Gastrocnemius medialis (tissue), 4 donors: ENCODE results near the gene DNASE1L1. TPM values are rescaled to one million over a fixed set of nuclear protein-coding genes. Genes with fewer than 3 reads are reported as not detected.

ENCODE experiments used
- ATAC-seq, 2 donors: fragments of 150-250 bp; one replicate each; pipeline ENCODE4 v1.9.1; 2016
- DNase-seq, 2 donors: peaks; one replicate each; pipeline ENCODE4 v3.0.0-alpha.2; 2019
- H3K27ac ChIP-seq, 4 donors: fragments of 200-600 bp; sonication (generic); 1 replicate in 1 of 4; 2 replicates in 3 of 4; pipeline ENCODE4 v1.5.1; 2016 to 2018; ENCODE audit warnings: mild to moderate bottlenecking in 2 of 4, moderate library complexity in 1 of 4
- H3K27me3 ChIP-seq, 3 donors: fragments of 200-600 bp; sonication (generic) in 2 of 3; 1 replicate in 1 of 3; 2 replicates in 2 of 3; pipeline versions ENCODE4 v1.5.1 to v1.6.0; 2016 to 2019; ENCODE audit warnings: mild to moderate bottlenecking in 1 of 3, moderate library complexity in 1 of 3
- H3K36me3 ChIP-seq, 2 donors: fragments of 200-600 bp; sonication (generic) in 1 of 2; one replicate each; pipeline ENCODE4 v1.5.1; 2017 to 2018
- H3K4me1 ChIP-seq, 2 donors: fragments of 200-600 bp; sonication (generic) in 1 of 2; one replicate each; pipeline ENCODE4 v1.5.1; 2016 to 2017; ENCODE audit warnings: mild to moderate bottlenecking in 2 of 2
- H3K4me3 ChIP-seq, 4 donors: fragments of 200-600 bp; sonication (generic) in 3 of 4; 1 replicate in 1 of 4; 2 replicates in 3 of 4; pipeline ENCODE4 v1.5.1; 2016 to 2019; ENCODE audit warnings: mild to moderate bottlenecking in 2 of 4
- H3K9me3 ChIP-seq, 3 donors: fragments of 200-600 bp; sonication (generic) in 2 of 3; 1 replicate in 1 of 3; 2 replicates in 2 of 3; pipeline ENCODE4 v1.5.1; 2016 to 2019
- CTCF ChIP-seq, 5 experiments: fragments of 450-650 bp in 3 of 5; fragments of 200-600 bp in 2 of 5; sonication (generic) in 2 of 5; IDR thresholded peaks in 4 of 5; conservative IDR thresholded peaks in 1 of 5; 1 replicate in 4 of 5; 2 replicates in 1 of 5; pipeline ENCODE4 v1.5.1; 2016 to 2019; ENCODE audit warnings: antibody characterized with exemption in 5 of 5, mild to moderate bottlenecking in 3 of 5, moderate library complexity in 3 of 5
- POLR2A ChIP-seq, 2 donors: fragments of 450-650 bp; IDR thresholded peaks; one replicate each; pipeline ENCODE4 v1.6.1; 2017; ENCODE audit warnings: antibody characterized with exemption in 2 of 2, mild to moderate bottlenecking in 2 of 2, moderate library complexity in 2 of 2
- in situ Hi-C, 4 donors: fragments of 200-750 bp; cut with MboI; loops; one replicate each; pipeline versions ENCODE4 v1.15.0 to v1.8.0; 2017; ENCODE audit warnings: low sequenced_read_pairs in 4 of 4
- intact Hi-C: fragments of 100-400 bp; cut with DNase I; formaldehyde crosslinking; loops from one replicate; pipeline ENCODE4 v1.15.1; 2023; ENCODE audit warnings: low total_unique reads
- total RNA-seq, 4 donors: library from RNA; depleted of rRNA; stranded (reverse); fragments of >200 nt; gene quantifications; one replicate each; pipeline versions ENCODE4 v1.1.0 to v1.2.3, GENCODE V29; 2016

The DNASE1L1 gene
- total RNA-seq, 4 donors from 2014 or later, result 88.4 to 148 (median 116) TPM

- Histone ChIP-seq H3K4me3 (no peak overlapping the region), H3K9me3 (no peaks in the 10 kb centered on the region), H3K27me3 (no peaks in the 10 kb centered on the region), H3K27ac (peak overlapping the region in 3 of 4 donors; percentile 35 to 81 (median 77)), H3K36me3 (no peaks in the 10 kb centered on the region), H3K4me1 (peaks cover 0 to 10% of the 10 kb centered on the region in 2 donors)
- in situ Hi-C loops, result no loop called here
- intact Hi-C loops, result no loop called here
- DNase-seq (no peak), ATAC-seq (no peak)
- TF ChIP-seq POLR2A (IDR thresholded peaks at IDR 0.05) (no peak), CTCF (IDR thresholded peaks at IDR 0.05 in 4 of 5, conservative IDR thresholded peaks at IDR 0.05 in 1 of 5) (no peak)
Measured at GRCh38 chrX:154365997-154366665, 42.9 kb downstream of the DNASE1L1 start.

GRCh38 chrX:154365052-154365600, 43.9 kb downstream of the DNASE1L1 start:
- in situ Hi-C loops, result no loop called here
- no peaks in the 10 kb centered on the region for H3K36me3 ChIP-seq
- intact Hi-C loops, result no loop called here
- H3K9me3 ChIP-seq, result no peaks in the 10 kb centered on the region
- peaks cover 0 to 10% of the 10 kb centered on the region in 2 donors for H3K4me1 ChIP-seq
- ATAC-seq, result no peak
- no peak overlapping the region for H3K4me3 ChIP-seq
- TF ChIP-seq CTCF (IDR thresholded peaks at IDR 0.05 in 4 of 5, conservative IDR thresholded peaks at IDR 0.05 in 1 of 5), result no peak
- TF ChIP-seq POLR2A (IDR thresholded peaks at IDR 0.05), result no peak
- DNase-seq, result no peak
- no peak overlapping the region for H3K27ac ChIP-seq
- H3K27me3 ChIP-seq, result no peaks in the 10 kb centered on the region

GRCh38 chrX:154363706-154364439, 45.2 kb downstream of the DNASE1L1 start:
- Histone ChIP-seq H3K4me3 (no peak overlapping the region), H3K27me3 (no peaks in the 10 kb centered on the region), H3K36me3 (no peaks in the 10 kb centered on the region), H3K9me3 (no peaks in the 10 kb centered on the region), H3K27ac (no peak overlapping the region), H3K4me1 (peaks cover 0 to 10% of the 10 kb centered on the region in 2 donors)
- no peak for DNase-seq
- TF ChIP-seq POLR2A (IDR thresholded peaks at IDR 0.05), result no peak
- TF ChIP-seq CTCF (IDR thresholded peaks at IDR 0.05 in 4 of 5, conservative IDR thresholded peaks at IDR 0.05 in 1 of 5), result no peak
- intact Hi-C loops, result no loop called here
- in situ Hi-C loops, result no loop called here
- ATAC-seq, result no peak

GRCh38 chrX:154362085-154362742, 46.8 kb downstream of the DNASE1L1 start:
- ATAC-seq, result no peak
- H3K4me1 ChIP-seq, result peaks cover 0 to 8% of the 10 kb centered on the region in 2 donors
- H3K36me3 ChIP-seq, result no peaks in the 10 kb centered on the region
- no peak for TF ChIP-seq POLR2A (IDR thresholded peaks at IDR 0.05)
- no peak for TF ChIP-seq CTCF (IDR thresholded peaks at IDR 0.05 in 4 of 5, conservative IDR thresholded peaks at IDR 0.05 in 1 of 5)
- H3K4me3 ChIP-seq, result no peak overlapping the region
- H3K27me3 ChIP-seq, result no peaks in the 10 kb centered on the region
- no peaks in the 10 kb centered on the region for H3K9me3 ChIP-seq
- in situ Hi-C loops (no loop called here), intact Hi-C loops (no loop called here)
- H3K27ac ChIP-seq, result no peak overlapping the region
- no peak for DNase-seq
